Cortex of kidney (tissue), 1 donor: ENCODE measurements around the gene TIRAP.

Experiments
- DNase-seq: peaks from one replicate; lab custom pipeline; 2025; lab: John Stamatoyannopoulos, UW

Gene TIRAP

DNA sequence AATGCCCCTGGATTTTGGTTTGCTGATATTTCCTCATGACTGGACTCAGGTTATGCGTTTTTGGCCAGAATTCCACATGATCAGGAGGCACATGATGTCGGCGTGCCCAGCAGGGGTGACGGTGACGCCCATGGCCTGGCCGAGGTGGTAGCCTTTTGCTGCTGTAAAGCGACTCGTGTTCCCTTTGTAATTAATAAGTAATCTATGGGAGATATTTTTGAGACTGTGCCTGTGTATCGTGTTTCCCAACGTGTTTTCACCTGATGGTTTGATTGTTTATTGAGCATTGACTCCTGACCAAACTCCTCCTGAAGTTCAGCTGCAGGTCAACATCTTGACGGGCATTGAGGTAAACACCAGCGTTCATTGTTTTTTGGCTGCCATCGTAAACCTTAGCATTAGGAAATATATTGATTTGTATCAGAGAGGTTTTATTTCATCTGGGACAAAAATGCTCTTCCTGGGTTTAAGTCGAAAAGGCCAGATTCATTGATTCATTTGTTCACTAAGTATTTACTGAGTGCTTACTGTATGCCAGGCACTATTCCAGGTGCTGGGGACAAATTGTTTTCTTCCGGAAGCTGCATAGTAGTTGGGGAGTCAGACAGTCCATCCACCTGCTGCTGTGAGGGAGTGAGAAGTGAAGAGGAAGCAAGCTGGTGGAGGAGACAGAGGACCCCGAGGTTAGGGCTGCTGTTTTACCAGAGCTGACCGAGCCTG is 44.5 kb downstream of the TIRAP start:
- DNase-seq = no peak

DNA sequence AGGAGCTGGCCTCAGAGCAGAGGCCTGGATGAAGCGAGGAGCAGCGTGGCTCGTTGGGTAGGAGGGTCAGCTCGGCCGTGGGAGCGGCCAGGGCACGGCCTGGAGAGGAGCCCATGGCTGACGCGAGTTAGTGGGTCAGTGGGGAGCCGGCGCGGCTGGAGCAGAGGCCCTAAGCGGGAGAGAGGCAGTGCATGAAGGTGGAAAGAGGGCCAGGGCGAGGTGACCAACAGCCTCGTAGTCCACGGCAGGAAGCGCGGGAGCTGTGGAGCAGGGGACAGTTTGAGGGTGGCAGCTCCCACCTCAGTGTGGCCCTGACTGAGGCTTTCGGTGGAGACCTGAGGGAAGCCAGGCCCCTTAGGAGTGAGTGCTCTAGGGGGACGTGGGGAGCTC is 45.1 kb downstream of the TIRAP start:
- no peak for DNase-seq

DNA sequence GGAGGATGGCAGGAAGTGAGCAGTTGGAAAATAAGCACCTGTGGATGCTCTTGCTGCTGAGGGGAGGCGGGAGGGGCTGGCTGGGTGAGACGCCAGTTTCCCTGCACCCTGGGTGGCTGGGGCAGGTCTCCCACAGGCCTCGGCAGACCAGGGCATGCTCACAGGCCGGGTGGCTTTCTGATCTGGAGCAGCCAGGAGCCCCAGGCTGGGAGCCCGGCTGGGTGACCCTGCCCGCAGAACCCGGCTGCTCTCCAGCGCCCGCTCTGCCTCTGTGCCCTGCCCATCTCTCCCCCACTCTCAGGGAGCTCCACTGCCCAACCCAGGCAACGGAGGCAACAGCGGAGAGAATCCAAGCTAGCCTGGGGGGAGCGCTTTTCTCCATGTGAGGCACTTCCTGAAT is 45.6 kb downstream of the TIRAP start:
- DNase-seq = no peak

DNA sequence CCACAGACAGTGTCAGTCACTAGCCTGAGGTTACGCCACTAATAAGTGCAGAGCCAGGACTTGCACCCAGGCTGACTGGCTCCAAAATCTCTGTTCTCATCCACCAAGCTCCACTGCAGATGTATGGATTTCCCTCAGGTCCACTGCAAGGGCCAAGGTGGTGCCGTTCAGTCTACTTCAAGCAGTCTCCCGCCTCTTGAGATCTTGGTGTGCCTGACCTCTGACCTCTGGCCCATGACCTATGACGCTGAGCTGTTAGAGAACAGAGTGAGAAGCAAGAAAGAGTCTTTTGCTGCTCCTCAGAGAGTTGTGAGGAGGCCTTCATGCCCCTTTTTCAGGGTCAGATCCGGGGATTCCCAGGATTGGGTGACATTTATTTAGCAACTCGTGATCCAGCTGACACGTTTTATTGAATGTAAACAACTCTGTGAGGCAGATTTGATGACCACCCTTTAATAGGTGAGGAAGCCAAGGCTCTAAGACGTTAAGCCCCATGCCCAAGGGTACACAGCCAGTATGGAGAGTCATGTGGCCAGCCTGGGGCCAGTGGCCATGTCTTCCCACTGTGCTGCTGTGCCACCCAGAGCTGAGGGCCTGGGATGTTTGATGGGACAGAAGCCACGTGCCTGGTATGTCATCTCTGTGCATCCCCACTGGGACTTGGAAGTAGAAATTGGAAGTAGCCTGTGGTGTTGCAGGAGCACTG is 46.2 kb downstream of the TIRAP start:
- DNase-seq = no peak

DNA sequence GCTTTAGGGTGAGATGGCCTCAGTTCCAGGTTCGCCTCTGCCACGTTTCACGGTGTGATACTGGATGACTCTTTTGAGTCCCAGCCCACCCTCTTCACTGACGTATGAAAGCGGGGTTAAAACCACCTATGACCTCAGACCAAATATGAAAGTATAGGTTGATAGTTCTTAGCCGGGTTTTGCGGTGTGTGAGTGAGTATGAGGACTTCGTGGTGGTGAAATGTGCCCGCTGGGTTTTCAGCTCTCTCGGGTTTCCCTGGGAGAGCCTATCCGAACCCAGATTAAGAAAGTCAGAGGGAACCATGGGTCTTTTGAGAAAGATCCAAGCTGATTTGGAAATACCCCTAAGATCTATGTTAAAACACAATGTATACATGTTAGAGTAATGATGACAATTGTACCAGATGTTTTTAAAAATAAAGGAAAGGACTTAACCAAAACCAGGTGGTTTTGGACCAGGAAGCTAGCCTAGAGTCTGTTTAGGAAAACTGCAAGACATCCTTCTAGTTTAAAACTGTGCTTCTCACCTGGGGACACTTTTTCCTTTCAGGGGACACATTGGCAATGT is 46.8 kb downstream of the TIRAP start:
- no peak for DNase-seq

DNA sequence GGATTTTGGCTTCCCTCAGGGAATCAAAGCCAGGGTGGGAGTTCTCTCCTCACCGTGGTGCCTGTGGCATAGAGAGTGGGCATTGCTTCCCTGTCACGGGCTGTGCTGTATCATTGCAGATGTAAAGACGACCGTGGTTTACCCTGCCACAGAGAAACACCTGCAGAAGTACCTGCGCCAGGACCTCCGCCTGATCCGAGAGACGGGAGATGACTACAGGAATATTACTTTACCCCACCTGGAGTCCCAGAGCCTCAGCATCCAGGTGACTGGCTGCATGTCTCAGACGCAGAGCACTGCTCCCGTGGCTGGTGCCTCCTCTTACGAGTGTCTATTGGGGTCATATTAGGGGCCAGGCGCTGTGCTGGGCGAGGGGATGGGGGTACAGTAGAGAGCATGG is 48.4 kb downstream of the TIRAP start:
- no peak for DNase-seq

DNA sequence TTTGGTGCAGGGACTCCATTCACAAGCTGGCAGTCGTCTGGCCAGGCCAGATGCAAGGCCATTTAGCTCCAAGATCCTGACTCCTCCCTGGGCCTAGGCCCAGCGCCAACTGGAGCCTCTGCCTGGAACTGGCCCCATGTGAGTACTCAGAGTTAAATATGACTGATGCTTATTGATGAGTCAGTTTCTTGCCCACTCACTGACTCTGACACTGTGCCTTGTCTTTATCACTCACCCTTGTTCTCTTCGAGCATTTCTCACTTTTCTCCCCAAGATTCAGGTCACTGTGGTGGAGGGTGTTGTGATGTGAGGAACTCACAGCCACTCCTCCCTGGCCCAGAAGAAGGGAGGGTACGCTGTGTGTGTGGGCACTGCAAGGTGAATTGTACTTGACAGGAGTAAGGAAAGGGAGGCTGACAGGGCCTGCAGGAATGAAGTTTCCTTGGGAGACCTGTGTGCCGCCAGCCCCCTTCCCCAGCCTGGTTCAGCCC is 49.4 kb downstream of the TIRAP start:
- DNase-seq = no peak

DNA sequence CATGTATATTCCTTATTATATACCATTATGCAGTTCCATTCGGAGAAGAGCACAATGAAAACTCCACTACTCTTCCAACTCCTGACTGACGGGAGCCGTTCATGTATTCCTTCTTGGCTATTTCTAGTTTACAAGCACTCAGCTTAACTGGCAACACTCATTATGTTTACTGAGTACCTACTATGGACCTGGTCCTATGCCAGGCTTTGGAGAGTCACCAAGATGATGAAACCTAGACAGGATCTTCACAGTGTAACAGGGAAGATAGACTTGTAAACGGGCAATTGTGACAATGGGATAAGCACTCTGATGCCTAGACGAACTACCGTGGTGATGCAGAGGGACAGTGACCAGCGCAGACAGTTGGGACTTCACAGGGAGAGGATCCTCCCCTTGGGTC is 50.2 kb downstream of the TIRAP start:
- DNase-seq = no peak

DNA sequence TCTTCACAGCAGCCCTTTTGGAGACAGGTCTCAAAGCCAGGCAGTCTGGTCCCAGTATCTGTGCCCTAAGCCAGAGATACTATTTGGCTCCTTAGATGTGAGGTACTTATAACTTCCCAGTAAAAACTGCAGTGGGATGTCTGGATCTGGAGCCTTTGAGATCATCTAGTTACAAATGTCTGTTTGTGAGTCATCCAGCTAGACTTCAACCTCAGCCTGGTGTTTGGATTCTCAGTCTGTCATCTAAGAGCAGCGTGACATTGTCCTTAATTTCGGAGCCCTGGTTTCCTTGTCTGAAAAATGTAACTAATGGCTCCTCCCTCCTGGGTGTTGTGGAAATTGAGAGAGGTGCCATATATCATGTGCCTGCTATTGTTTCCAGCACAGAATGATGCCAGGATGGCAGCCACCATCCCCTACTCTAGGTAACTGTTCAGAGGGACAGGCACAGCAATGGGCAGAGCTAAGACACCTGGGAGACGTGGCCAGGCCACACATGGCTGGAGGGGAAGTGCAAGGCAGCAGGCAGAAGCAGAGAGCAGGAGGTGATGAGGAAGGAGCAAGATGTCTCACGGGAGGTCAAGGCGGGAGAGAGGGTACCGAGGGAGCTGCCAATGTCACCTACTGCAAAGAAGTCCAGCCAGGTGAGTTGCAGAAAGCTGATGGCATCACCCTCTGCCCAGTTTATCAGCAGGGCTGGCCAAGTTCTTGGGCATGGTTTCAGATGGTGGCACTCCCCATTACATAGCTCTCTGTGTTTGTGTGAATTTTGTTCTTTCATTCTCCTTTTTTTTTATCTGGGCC is 52.0 kb downstream of the TIRAP start:
- no peak for DNase-seq

DNA sequence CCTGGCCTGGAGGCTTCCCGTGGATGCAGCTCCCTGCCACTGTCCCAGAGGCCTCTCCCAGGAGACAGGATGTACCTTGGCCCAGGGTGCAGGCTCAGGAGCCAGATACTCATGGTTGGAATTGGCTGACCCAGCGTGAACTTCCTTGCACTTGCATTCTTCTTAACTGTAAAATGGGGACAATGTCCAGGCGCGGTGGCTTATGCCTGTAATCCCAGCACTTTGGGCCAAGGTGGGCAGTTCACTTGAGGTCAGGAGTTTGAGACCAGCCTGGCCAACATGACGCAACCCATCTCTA is 52.5 kb downstream of the TIRAP start:
- DNase-seq = no peak

DNA sequence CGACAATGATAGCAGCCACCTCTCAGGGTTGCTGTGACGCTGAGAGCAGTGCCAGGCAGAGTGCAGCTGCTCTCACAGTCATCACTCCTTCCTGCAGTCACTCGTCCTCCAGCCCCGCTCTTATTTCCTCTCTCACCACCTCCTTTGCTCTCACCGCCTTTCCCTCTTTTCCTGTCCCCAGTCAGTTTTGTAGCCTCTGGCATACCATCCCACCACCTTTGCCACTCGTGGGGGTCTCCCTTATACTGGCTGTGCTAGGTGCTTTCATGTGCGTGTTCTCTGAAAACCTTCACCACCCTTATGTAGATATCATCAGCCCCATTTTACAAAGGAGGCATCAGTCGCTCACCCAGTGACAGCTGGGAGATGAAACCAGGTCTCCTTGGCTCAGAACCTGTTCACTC is 53.2 kb downstream of the TIRAP start:
- no peak for DNase-seq

DNA sequence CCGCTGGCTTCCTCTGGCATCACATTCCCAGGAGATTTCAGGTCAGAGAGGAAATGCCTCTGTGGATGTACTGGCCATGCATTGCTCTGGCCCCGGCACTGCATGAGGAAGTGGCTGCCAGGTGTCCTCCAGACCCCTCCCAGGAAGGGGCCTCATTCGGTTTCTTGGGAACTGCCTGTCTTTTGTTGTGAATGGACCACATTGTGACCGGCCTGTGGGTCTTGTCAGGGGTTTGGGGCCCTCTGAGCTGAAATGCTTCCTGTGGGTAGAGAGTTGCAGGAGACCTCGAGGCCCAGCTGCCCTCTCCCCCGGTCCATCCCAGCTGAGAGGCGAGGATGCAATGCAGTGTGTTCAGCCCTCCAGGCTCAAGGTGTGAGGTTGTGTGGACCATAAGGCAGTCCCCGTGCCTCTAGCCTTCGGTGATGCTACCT is 53.8 kb downstream of the TIRAP start:
- DNase-seq = no peak

DNA sequence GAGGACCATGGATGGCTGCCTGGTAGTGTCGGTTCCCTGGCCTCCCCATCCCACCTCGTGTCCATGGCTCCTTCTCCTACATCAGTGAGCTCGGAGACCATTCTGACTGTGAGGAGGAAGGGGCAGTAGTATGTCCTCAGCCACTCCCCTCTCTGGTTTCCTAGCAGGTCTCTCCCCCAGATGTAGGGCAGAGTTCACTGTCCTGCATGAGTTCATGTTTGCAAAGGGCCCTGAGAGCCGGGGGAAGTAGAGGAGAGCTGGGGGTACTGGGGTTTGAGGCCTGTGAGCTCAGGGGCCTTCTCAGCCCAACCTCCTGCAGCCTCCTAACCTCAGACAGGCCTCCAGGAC is 54.2 kb downstream of the TIRAP start:
- DNase-seq = no peak

DNA sequence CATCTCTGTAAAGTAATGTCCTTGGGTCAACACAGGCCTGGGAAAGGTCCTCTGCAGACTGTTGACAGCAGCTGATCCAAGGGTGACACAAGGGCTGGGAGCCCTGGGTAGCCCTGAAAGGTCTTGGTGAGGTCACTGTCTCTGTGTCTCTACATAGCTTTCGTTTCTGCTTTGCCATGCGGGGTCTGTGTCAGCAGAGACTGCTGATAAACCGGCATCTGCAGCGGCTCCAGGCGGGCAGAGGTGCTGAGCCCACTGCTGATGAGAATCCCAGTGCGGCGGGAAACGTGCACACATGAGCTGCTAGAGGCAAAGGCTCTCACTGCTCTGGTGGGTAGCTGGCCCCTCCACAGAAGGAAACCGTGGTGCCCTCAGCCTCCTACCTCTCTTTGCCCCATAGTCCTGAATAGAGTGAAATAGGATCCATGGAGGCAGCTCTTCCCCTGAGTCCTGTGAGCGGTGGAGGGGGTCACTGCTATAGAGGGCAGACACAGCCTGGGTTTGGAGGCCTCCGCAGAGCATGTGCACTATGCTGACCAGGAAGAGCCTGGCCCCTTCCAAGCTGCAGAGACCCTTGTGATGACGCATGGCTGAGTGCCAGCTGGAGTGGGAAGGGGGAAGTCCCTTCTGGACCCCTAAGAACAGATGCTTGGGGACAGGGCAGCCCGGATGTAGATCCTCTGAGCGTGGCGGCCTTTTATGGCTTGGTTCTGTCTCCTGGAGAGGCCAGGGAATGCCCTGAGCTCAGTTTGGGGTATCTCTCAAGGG is 54.8 kb downstream of the TIRAP start:
- no peak for DNase-seq

DNA sequence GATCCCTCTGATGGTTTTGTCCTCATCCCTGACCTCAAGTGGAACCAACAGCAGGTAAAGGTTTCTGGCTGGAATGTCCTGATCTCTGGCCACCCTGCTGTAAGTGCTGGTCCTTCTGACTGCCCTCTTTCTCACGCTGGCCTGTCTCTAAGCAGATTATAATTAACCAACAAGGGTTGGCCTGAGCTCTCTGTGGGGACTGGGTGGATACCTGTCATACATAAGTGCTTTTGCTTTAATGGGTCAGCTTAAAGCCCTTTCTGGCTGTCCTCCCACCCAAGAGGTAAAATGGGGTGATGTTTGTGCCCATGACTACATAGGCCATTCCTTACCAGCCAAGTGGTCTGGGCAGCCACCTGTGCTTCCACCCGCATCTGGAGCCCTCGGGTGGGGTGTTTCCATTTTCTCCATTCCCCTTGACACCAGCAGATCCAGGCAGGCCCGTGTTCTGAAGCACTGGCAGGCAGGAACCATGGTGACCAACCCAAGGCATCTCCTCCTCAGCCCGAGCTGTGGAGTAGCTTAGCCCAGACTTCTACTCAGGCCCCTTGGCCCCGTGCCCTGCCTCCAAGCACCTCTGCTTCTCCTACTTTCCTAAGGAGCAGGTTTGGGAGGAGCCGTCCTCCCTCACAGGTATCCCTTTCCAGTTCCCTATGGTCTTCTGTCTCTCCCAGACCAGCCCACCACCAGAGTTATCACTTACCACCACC is 55.6 kb downstream of the TIRAP start:
- DNase-seq = no peak

DNA sequence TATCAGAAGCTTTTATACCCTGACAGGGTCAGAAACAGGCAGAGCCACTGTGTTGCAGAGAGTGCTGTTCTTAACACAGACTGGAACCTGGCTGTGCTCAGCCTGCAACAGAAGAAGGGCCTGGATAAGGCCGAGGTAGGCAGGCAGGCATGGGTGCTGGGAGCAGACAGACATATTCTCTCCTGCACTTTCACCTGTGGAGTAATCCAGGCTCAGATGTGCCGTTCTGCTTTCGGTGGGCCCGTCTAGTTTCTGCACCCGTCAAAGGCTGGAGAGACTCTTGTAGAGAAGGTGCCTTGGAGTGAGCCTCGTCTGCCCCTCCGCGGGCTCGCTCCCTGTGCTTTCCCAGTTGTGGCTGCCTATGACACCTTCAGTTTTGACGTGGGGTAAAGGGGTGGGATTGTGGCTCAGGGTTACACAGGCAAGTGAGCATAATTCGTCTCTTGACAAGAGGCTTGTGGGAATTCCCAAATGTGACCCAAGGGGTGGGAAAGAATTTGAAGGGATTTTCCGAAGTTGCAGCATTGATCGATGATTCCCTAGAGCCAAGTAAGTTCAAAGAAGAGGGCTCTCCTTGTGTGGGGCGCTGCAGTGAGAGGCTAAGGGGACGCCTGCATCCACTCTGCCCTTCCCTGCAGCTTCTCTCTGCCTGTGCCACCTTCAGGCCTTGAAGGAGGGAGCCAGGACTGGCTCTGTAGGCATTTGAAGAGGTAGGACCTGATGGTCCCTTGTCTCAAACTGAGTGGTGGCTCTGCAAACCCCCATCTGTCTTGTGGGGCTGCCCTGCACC is 56.4 kb downstream of the TIRAP start:
- DNase-seq = no peak

DNA sequence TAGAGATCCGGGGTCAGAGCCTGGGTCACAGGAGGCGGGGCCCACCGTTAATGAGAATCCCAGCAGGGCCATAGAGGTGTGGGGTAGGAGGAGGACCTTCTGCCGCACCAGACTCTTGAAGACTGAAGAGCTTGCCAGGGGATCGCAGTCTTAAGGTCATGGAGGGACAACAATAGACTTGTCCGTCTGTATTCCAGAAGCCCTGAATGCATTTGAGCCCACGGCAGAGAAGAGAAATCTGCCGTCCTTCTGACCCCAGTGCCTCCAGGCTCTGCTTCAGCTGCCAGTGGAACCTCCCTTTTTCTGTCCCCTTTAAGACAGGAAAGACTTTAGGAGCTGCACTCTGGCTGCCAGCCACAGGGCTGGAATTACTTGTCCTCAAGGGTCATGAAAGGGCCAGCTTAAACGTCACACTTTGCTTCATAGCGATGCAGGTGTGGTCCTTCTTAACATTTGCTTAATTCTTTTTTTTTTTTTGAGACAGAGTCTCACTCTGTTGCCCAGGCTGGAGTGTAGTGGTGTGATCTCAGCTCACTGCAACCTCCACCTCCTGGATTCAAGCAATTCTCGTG is 57.1 kb downstream of the TIRAP start:
- DNase-seq = no peak

DNA sequence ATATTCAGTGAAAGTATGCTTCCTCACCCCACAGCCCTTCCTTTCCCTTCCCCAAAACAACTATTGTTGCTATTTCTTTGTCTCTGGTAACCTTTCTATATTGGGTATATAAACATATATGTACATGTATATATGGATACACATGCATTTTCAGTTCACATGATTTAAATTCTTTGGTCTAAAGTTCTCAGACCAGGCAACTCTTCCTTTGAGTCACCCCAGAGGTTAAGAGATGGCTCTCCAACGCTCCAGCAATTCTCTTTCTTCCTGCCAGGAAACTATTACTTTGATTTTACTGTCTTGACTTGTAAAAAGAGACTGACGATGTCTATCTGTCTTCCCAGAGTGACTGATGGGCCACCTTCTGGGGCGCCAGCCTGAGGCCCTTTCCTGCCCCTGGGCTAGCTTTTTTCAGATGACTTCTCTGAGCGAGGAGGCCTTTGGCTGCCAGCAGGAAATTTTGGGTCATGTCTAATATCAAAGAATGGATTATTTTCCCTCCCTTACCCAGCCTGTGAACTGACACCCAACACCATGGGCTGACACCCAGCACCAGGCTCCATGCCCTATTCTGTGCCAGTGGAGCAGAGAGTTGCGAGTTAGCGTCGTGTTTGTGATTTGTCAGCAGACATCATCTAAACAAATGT is 58.2 kb downstream of the TIRAP start:
- DNase-seq = no peak

DNA sequence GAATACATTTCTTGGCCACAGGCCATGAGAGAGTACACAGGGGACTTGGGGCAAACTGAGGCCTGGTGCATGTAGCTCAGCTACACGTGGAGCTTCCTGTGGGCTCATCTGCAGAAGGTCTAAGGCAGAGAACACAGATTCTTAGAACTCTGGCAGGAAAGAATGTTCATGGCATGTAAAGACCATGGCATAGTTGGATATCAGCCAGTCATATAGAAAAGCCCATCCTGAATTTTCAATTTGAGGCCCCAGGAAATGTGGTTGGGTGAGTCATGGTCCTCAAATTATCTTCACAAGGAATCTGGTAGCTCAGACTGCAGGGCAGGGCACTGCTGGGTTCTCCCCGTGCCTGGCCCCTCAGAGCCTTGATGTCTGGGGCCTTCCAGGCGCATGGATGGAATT is 58.9 kb downstream of the TIRAP start:
- DNase-seq = no peak

DNA sequence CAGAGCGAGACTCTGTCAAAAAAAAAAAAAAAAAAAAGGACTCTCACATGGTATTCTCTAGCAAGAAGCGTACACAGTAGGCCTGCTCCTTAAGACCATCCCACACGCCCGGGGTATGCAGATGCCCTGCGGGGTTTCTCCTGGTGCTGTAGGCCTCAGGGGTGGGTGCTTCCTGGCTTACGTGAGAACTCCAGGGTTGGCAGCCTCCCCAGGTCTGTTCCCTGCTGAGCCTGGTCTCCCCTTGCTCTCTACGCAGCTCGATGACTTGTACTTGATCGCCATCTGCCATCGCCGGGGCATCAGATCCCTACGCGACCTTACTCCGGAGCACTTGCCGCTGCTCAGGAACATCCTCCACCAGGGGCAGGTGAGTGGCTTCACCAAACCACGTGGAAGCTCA is 60.2 kb downstream of the TIRAP start:
- no peak for DNase-seq
